GM15510 (cell line): ENCODE data around the gene SLC24A3.

Source experiments
- POLR2A ChIP-seq: IDR thresholded peaks from 3 replicates; pipeline ENCODE4 v1.6.1; 2011; ENCODE audit warnings: borderline replicate concordance; ENCODE audit not compliant: insufficient read length; ENCODE audit errors: extremely low read depth

The SLC24A3 gene

GRCh38 chr20:19253916-19254820, 41.7 kb downstream of the SLC24A3 start:
- no peak for TF ChIP-seq POLR2A

- TF ChIP-seq POLR2A: no peak
Observed at GRCh38 chr20:19254956-19255355, 42.5 kb downstream of the SLC24A3 start.

- TF ChIP-seq POLR2A: no peak
Observed at GRCh38 chr20:19256085-19256484, 43.6 kb downstream of the SLC24A3 start.

GRCh38 chr20:19256906-19257595, 44.6 kb downstream of the SLC24A3 start:
- TF ChIP-seq POLR2A: no peak

GRCh38 chr20:19257865-19258264, 45.4 kb downstream of the SLC24A3 start:
- TF ChIP-seq POLR2A: no peak

- no peak for TF ChIP-seq POLR2A
Observed at GRCh38 chr20:19259141-19259591, 46.7 kb downstream of the SLC24A3 start.

- TF ChIP-seq POLR2A: no peak
Observed at GRCh38 chr20:19260412-19261090, 48.1 kb downstream of the SLC24A3 start.

GRCh38 chr20:19264191-19264590, 51.7 kb downstream of the SLC24A3 start:
- no peak for TF ChIP-seq POLR2A

- no peak for TF ChIP-seq POLR2A
Observed at GRCh38 chr20:19265646-19266374, 53.4 kb downstream of the SLC24A3 start.

- no peak for TF ChIP-seq POLR2A
Observed at GRCh38 chr20:19268426-19268825, 56.0 kb downstream of the SLC24A3 start.

- TF ChIP-seq POLR2A: no peak
Observed at GRCh38 chr20:19269737-19270340, 57.4 kb downstream of the SLC24A3 start.

GRCh38 chr20:19271879-19272651, 59.6 kb downstream of the SLC24A3 start:
- TF ChIP-seq POLR2A: no peak

GRCh38 chr20:19272976-19273654, 60.7 kb downstream of the SLC24A3 start:
- no peak for TF ChIP-seq POLR2A
